Fibroblast of lung (primary cell): Measurements from ENCODE around the gene MNT. TPM values are rescaled to one million over a fixed set of nuclear protein-coding genes. Genes with fewer than 3 reads are reported as not detected.

Experiments used
- DNase-seq, 2 donors: peaks; one replicate each; pipeline versions ENCODE4 v3.0.0 to v3.0.0-alpha.2; 2010; ENCODE audit warnings: low read depth in 2 of 2
- H2AFZ ChIP-seq: 2 replicates; pipeline ENCODE4 v1.5.1; 2012; ENCODE audit warnings: low read length, control low read depth, inconsistent platforms
- H3K27ac ChIP-seq: 2 replicates; pipeline ENCODE4 v1.5.1; 2011; ENCODE audit warnings: low read length, control low read depth; ENCODE audit not compliant: insufficient read depth
- H3K27me3 ChIP-seq: 2 replicates; pipeline ENCODE4 v1.5.1; 2011; ENCODE audit warnings: mild to moderate bottlenecking, low read length; ENCODE audit not compliant: control insufficient read depth, insufficient read depth
- H3K36me3 ChIP-seq: 2 replicates; pipeline ENCODE4 v1.5.1; 2011; ENCODE audit warnings: low read length; ENCODE audit not compliant: control insufficient read depth, insufficient read depth
- H3K4me1 ChIP-seq: 2 replicates; pipeline ENCODE4 v1.5.1; 2011; ENCODE audit warnings: low read length; ENCODE audit not compliant: control insufficient read depth, insufficient read depth; ENCODE audit errors: extremely low read depth
- H3K4me2 ChIP-seq: 2 replicates; pipeline ENCODE4 v1.5.1; 2011; ENCODE audit warnings: low read length, control low read depth; ENCODE audit not compliant: insufficient read depth; ENCODE audit errors: extremely low read depth
- H3K4me3 ChIP-seq, 4 experiments: fragments of 200-600 bp in 1 of 4; sonication (generic) in 1 of 4; replicated peaks in 1 of 4; 2 replicates each; pipeline ENCODE4 v1.5.1; 2011 to 2016; ENCODE audit warnings: low read length in 4 of 4, low read depth in 3 of 4, mild to moderate bottlenecking in 3 of 4, control low read depth in 2 of 4, inconsistent platforms in 1 of 4, mixed read lengths in 1 of 4; ENCODE audit not compliant: insufficient read depth in 1 of 4; ENCODE audit errors: control extremely low read depth in 1 of 4
- H3K79me2 ChIP-seq: 2 replicates; pipeline ENCODE4 v1.5.1; 2012; ENCODE audit warnings: mild to moderate bottlenecking, low read length, inconsistent platforms; ENCODE audit not compliant: control insufficient read depth, insufficient read depth
- H3K9ac ChIP-seq: 2 replicates; pipeline ENCODE4 v1.5.1; 2011; ENCODE audit warnings: mild to moderate bottlenecking, low read length, control low read depth; ENCODE audit not compliant: insufficient read depth
- H3K9me3 ChIP-seq: 2 replicates; pipeline ENCODE4 v1.5.1; 2012; ENCODE audit warnings: low read depth, low read length; ENCODE audit not compliant: control insufficient read depth, insufficient read depth
- H4K20me1 ChIP-seq: 2 replicates; pipeline ENCODE4 v1.5.1; 2011; ENCODE audit warnings: low read length; ENCODE audit not compliant: control insufficient read depth, insufficient read depth; ENCODE audit errors: extremely low read depth
- EZH2 ChIP-seq: IDR thresholded peaks from 2 replicates; pipeline ENCODE4 v1.5.1; 2012; ENCODE audit warnings: low read length, control low read depth, mild to moderate bottlenecking; ENCODE audit errors: missing control alignments
- polyA plus RNA-seq, 2 donors: library from polyadenylated mRNA; depleted of rRNA in 1 of 2; stranded (reverse) in 1 of 2; unstranded in 1 of 2; fragments of >200 nt; gene quantifications; 2 replicates each; pipeline ENCODE4 v1.2.1, GENCODE V29; 2011 to 2012; ENCODE audit warnings: missing spikeins in 1 of 2
- total RNA-seq: library from RNA; depleted of rRNA; stranded (reverse); fragments of >200 nt; gene quantifications from 2 replicates; pipeline ENCODE4 v1.2.1, GENCODE V29; 2014
- TF ChIP-seq, protein P1 (sequence below), 2 donors: IDR thresholded peaks in 1 of 2; conservative IDR thresholded peaks in 1 of 2; 1 replicate in 1 of 2; 2 replicates in 1 of 2; pipeline ENCODE4 v1.5.1; 2011 to 2012; ENCODE audit warnings: low read length in 2 of 2, control low read depth in 1 of 2, inconsistent platforms in 1 of 2, low read depth in 1 of 2, mild to moderate bottlenecking in 1 of 2

The MNT gene
- total and polyA plus RNA-seq, 2 donors (not counting 1 experiment from before 2014, with no cell fraction given), result 1.7 to 8.4 TPM

DNA sequence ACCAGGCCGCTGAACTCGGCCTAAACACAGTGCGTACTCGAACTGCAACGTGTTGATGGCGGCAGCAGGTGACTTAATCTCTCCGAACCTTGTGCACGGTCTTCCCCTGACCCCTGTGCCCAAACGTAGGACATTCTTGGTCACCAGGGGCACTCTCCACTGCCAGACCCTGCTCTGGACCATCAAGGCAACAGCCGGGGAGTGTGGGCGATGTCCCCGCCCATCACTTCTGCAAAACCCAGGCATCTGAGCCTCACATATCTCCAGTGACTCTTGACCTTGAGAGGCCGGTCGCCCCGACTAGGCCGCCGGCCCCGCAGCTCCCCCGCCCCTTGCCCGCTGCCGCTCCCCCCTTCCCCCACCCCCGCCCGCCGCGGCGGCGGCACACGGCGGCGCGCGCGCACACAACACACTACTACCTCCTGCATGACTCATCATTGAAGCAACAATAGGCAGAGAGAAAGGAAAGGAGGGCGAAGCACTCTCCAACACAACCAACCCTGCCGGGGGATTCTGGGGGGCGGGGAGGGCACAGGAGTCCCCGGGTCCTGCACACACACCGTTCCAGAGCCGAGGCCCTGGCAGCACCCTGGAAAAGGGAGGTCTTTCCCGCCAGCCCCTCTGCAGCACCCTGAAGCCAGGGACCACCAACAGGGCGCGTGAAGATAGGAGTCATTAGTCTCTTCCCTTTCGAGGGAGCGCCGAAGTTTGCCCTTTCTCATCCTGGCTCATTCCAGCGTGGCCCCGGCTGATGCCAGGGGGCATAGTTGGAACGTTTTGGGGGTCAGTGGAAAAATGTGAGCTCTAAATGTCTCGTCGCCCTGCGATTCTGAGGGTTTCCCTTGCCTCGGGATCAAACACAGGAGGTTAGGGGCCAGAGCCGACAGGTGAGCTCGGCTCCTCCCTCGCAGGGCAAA is 1.9 kb downstream of the MNT start:
- Histone ChIP-seq H3K79me2 (peaks cover 44% of the 10 kb centered on the region), H3K4me3 (peak overlapping the region; percentile 77 to 100 (median 82)), H3K9ac (peak overlapping the region; percentile 100), H3K36me3 (peaks cover 3% of the 10 kb centered on the region), H3K27me3 (no peaks in the 10 kb centered on the region), H4K20me1 (no peaks in the 10 kb centered on the region), H3K4me1 (peaks cover 49% of the 10 kb centered on the region), H3K27ac (peak overlapping the region; percentile 100), H2AFZ (no peak overlapping the region), H3K4me2 (peak overlapping the region; percentile 100), H3K9me3 (no peaks in the 10 kb centered on the region)
- no peak for TF ChIP-seq EZH2
- TF ChIP-seq, protein P1, sequence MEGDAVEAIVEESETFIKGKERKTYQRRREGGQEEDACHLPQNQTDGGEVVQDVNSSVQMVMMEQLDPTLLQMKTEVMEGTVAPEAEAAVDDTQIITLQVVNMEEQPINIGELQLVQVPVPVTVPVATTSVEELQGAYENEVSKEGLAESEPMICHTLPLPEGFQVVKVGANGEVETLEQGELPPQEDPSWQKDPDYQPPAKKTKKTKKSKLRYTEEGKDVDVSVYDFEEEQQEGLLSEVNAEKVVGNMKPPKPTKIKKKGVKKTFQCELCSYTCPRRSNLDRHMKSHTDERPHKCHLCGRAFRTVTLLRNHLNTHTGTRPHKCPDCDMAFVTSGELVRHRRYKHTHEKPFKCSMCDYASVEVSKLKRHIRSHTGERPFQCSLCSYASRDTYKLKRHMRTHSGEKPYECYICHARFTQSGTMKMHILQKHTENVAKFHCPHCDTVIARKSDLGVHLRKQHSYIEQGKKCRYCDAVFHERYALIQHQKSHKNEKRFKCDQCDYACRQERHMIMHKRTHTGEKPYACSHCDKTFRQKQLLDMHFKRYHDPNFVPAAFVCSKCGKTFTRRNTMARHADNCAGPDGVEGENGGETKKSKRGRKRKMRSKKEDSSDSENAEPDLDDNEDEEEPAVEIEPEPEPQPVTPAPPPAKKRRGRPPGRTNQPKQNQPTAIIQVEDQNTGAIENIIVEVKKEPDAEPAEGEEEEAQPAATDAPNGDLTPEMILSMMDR (conservative IDR thresholded peaks at IDR 0.05 in 1 of 2, IDR thresholded peaks at IDR 0.05 in 1 of 2; ENCODE audit: low read depth in 1 of 2, low read length in 2 of 2), result no peak
- DNase-seq, result peak; percentile 73 to 82

DNA sequence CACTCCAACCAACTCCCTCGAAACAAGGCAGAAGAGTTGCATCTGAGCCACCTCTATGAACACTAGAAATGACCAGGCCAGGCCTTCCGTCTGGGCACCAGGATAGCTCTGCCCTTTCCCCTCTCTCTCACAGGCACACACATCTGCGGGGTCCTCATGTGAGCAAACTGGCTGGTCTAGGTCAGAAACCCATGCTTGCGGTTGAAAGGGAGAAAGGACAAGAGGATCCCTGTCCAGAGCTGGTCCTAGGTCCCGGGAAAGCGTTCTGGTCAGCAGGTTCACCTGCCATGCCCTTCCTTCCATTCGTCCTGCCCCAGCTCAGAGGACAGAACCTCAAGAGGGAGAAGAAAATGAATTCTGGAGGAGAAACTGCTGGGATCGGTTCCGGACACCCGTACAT is 2.7 kb downstream of the MNT start:
- Histone ChIP-seq H4K20me1 (no peaks in the 10 kb centered on the region), H3K4me1 (peaks cover 43% of the 10 kb centered on the region), H3K4me3 (peak overlapping the region in 2 of 4 experiments; percentile 18 to 100), H3K9ac (no peak overlapping the region), H3K27ac (peak overlapping the region; percentile 98), H3K4me2 (peak overlapping the region; percentile 49), H3K79me2 (peaks cover 44% of the 10 kb centered on the region), H3K9me3 (no peaks in the 10 kb centered on the region), H2AFZ (no peak overlapping the region), H3K27me3 (no peaks in the 10 kb centered on the region), H3K36me3 (peaks cover 3% of the 10 kb centered on the region)
- no peak for DNase-seq
- TF ChIP-seq EZH2, result no peak
- TF ChIP-seq, protein P1 (conservative IDR thresholded peaks at IDR 0.05 in 1 of 2, IDR thresholded peaks at IDR 0.05 in 1 of 2; ENCODE audit: low read depth in 1 of 2, low read length in 2 of 2), result no peak

GRCh38 chr17:2397247-2398171 is 3.4 kb downstream of the MNT start:
- peak overlapping the region; percentile 63 for H3K9ac ChIP-seq
- H3K27ac ChIP-seq, result peak overlapping the region; percentile 98
- H3K79me2 ChIP-seq, result peaks cover 44% of the 10 kb centered on the region
- H3K27me3 ChIP-seq, result no peaks in the 10 kb centered on the region
- peak overlapping the region in 2 of 4 experiments; percentile 19 to 57 for H3K4me3 ChIP-seq
- peak overlapping the region; percentile 39 for H3K4me2 ChIP-seq
- H3K4me1 ChIP-seq, result peaks cover 40% of the 10 kb centered on the region
- no peak for DNase-seq
- TF ChIP-seq, protein P1 (conservative IDR thresholded peaks at IDR 0.05 in 1 of 2, IDR thresholded peaks at IDR 0.05 in 1 of 2; ENCODE audit: low read depth in 1 of 2, low read length in 2 of 2), result no peak
- no peak for TF ChIP-seq EZH2
- no peaks in the 10 kb centered on the region for H3K9me3 ChIP-seq
- H2AFZ ChIP-seq, result no peak overlapping the region
- no peaks in the 10 kb centered on the region for H4K20me1 ChIP-seq
- H3K36me3 ChIP-seq, result peaks cover 3% of the 10 kb centered on the region
